DMS 273 treated with DMSO at 0.1 percent for 48 hours (cell line): ENCODE data around the gene ADRA2C.

Experiments
- DNase-seq: peaks from one replicate; lab custom pipeline; 2025; lab: John Stamatoyannopoulos, UW

Gene ADRA2C

GRCh38 chr4:3777669-3778068 is 11.5 kb downstream of the ADRA2C start:
- DNase-seq, result no peak

DNA sequence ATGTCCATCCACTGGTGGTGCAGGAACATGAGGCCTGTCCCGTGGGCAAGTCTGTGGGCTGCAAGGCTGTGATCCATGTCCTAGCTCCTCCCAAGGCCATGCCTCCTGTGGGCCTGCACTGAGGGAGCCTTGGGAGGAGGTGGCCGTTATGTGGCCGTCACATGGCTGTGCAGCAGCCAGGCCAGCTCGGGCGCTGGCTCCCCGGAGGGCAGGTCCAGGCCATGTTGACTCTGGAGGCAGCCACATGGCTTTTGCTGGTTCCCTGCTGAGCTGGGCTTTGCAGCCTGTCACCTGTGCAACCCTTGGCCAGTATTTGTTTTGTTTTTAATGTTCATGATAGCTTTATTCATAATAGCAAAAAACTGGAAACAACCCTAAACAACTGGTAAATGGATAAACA is 13.3 kb downstream of the ADRA2C start:
- no peak for DNase-seq

DNA sequence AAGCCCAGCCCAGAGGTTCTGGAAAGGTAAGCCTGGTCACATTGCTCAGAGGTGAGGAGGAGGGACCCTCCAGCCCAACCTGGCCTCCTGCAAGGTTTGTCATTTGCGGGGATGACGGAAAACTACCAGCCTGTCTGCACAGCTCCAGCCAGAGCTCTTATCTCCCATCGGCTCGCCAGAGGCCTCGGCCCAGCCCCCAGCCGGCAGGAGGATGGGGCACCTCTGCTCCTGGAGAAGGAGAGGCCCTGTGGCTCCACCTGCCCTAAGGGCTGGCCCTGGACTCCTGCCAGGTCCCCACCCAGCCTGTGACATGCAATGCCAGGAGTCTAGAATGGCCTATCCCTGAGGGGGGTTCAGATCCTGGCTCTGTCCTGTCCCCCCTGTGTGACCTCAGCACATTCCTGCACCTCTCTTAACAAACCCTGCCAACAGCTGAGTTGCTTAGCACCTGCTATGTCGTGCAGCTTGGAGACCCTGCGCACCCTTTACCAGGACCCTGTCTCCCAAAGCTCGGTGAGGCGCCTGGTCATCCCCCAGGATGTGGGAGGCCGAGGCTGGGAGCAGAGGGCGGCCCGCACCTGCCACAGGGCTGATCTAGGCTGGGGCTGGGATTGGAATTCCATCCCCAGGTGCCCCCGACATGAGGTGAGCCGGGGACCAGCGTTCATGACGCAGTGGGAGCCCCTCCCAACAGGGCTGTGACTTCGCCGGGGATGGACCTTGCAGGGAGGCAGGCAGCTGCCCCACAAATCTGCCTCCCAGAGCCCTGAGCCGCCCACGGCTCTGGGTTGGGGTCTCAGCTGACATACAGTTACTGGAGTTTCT is 14.4 kb downstream of the ADRA2C start:
- DNase-seq, result no peak

GRCh38 chr4:3781193-3781886 is 15.2 kb downstream of the ADRA2C start:
- DNase-seq, result no peak

GRCh38 chr4:3781997-3782930 is 16.1 kb downstream of the ADRA2C start:
- no peak for DNase-seq

GRCh38 chr4:3783693-3784306 is 17.6 kb downstream of the ADRA2C start:
- DNase-seq, result no peak

DNA sequence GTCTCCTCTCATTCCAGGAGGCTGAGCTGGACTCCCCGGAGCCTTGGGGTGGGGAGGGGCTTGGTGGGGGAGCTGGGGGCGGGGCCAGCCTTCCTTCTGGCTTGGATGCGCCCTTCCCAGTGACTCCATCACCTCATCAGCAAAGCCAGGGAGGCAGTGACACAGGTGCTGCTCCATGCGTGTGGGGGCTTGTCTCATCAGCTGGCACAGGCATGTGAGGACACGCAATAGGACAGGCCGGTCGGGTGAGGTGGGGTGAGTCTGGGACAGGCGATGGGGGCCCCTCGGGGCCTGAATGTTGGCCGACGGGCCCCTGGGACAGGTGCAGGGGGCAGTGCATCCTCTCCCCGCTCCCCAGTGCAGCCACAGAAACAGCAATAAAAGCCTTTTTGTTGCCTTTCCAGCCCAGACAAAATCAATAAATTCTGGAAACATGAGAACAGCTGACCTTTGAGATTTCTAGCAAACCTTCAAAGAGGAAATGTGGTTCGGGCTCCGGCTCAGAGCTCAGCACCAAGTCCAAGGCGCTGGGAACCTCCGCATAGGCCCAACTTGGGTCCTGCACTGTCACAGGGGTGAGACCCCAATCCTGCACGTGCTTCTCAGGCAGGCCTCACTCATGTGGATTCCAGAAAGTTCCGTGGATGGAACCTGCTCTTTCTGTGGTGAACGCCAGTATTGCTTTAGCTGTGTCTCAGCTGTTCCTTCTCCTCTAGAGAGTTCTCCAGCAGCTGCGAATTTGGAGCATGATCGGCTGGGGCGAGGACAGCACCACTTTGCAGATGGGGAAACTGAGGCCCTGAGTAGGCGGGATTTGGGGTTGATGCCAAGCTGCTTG is 18.5 kb downstream of the ADRA2C start:
- DNase-seq, result no peak

DNA sequence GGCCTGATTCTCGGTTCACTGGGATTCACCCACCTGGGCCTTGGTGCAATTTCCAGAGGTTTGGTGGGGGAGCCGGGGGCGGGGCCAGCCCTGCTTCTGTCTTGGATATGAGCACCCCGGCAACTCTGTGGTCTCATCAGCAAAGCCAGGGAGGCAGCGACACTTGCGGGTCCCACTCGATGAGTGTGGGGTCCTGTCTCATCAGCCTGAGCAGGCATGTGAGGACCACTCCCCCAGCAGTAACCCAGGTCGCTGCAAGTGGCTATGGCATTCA is 19.0 kb downstream of the ADRA2C start:
- DNase-seq, result no peak

DNA sequence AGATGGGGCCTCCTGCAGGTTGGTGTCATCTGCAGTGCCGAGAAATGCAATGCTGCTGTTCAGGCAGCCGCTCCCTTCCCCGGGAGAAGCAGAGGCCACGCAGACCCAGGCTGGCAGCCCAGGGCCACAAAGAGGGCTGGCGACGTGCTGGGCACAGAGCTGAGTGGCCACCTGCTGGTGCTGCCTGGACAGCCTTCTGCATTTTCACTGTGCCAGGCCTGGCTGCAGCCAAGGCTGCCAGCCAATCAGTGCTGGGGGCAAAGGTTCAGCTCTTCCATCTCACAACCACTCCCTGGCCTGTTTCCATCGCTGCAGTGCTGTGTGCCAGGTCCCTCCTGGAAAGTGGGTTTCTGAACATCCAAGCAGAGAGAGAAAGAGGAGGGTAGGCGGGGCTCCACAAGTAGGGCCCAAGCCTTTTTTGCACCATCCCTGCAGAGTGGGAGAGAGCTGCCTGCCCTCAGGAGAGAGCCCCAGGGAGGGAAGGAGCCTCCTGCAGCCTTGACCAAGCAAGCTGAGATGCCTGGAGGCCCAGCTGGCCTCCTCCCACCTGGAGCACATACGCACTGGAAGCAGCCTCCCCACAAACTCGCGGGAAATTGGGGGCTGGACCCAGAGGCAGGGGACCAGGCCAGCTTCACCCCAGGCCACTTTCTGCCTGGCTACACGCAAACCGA is 20.1 kb downstream of the ADRA2C start:
- DNase-seq, result no peak

DNA sequence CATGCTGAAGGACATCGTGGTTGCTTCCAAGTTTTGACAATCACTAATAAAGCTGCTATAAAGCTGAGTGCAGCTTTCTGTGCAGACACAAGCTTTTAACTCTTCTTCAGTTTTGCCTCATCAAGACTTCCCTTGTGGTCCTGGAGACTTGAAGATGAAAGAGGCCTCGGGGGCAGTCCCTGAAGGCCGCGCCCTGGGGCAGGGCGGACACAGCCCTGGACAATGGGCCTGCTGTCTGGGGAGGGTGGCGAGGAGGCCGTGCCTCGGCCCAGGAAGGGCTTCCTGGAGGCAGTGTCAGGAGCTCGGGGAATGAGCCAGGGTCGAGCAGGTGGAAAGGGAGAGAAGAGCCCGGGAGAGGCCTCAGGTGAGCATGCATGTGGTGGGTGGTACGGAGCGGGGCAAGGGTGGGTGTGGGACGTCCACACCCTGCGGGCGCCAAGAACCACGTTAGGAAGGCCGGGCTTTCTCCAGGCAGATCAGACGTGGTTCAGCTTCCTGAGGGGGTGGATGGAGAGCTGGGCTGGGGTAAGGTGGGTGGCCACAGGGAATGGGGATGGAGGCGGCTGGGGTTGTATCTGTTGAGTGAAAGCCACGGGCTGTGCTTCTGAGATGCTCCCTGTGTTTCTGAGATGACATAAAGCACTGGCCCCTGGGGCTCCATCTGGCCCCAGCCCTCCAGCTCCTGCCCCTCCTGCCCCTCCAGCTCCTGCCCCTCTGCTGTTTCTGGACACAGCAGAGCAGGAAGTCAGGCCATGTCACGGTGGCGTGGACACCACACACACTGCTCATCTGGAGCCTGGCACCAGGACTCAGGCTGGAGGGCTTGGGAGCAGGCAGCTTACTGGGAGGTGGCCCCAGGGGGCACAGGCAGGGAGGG is 21.5 kb downstream of the ADRA2C start:
- no peak for DNase-seq

DNA sequence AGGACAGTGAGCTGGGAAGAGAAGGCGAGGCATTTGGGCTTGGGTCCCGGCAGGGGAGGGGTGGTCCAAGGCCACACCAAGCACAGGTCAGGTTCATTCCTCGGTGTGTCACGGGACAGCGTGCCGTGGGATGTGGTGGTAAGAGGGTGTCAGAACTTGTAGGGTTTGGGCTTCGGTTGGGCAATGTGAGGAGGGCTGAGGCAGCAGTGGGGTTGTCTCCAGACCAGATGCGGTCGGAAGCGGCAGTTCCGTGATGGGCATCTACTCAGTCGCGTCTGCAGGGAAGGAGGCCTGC is 22.1 kb downstream of the ADRA2C start:
- DNase-seq, result no peak

- no peak for DNase-seq
These were observed 23.4 kb downstream of the ADRA2C start for GRCh38 chr4:3789587-3789986.

DNA sequence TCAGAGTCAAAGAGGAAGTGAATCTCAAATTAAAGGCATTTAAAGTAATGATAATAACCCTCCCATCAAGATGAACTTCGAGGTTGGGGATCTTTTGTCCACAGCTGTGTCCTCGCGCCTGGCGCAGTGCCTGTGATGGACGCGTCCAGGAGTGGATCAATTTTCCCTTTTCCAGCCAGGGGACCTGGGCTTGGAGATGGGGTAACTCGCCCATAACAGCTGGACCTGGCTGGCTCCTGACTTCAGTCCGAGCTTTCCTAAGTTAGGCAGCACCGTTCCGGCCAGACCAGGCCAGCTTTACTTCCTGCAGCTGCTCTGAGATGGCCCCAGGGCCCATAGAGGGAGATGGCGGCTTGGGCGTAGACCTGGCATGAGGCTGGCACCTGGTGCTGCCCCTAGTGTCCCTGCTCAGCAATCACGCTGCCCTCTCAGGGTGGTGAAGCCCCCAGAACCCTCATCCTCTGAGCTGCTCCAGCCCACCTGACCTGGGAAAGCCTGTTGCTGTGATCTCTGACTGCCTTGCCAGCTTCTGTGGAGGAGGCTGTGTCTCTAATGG is 23.9 kb downstream of the ADRA2C start:
- DNase-seq, result no peak

DNA sequence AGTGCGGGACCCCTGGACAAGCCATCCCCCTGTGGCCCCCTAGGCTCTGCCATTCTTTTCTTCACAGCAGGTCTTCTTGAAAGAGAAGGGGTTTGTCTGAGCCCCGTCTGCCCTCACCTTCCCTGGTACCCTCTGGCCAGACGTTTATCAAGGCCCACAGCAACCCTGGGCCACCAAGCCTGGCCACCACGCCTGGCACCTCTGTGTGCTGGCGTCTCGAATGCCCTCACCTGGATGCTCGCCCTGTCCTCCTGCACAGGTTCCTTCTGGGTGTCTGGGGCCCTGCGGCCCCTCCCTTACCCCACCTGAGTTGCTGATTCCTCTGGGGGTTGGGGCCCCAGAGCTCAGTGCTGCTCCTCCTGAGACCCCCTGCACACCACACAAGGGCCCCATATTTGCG is 25.1 kb downstream of the ADRA2C start:
- DNase-seq, result no peak

DNA sequence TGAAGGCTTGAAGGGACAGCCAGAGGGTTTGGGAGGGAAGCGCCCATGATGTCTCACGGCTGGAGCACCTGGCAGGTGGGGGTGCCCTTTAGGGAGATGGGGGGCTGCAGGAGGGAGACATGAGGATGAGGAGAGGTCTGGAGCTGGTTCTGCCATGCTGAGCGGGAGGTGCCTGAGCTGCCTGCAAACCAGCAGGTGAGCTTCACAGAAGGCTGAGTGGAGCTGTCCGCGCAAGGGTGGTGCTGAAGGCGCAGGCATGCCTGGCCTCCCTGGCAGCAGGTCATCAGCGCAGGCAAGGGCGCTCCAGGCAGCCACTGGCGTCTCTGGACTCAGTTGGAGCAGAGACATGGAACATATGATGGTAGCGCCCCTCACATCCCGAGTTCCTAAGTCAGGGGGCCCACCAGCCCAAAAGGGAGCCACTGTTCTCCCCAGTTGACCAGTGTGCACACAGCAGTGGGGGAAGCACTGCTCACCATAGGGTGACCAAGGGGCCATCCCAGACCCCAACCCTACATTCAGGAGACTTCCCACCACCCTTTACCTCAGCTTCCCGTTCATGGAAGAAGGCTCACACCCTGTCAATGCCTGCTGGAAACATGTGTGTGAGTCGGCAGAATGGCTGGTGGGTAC is 25.8 kb downstream of the ADRA2C start:
- no peak for DNase-seq

DNA sequence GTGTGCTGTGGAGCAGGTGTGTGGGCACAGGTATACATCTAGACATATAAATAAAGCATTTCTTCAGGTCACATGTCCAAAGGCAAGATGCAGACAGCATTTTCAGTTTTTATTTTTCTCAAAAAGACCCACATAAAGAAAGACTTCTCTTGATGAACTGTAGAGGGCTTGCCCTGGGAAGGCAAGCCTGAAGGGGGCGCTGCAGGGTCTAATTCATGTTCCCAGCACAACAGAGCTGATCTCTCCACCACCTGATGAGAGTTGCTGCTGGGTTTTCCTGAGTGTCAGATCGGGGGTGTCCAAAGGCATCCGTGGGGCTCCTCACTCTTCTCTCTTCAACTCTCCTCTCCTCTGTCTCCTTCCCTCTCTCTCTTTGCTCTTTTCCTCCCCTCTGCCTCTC is 26.6 kb downstream of the ADRA2C start:
- no peak for DNase-seq

DNA sequence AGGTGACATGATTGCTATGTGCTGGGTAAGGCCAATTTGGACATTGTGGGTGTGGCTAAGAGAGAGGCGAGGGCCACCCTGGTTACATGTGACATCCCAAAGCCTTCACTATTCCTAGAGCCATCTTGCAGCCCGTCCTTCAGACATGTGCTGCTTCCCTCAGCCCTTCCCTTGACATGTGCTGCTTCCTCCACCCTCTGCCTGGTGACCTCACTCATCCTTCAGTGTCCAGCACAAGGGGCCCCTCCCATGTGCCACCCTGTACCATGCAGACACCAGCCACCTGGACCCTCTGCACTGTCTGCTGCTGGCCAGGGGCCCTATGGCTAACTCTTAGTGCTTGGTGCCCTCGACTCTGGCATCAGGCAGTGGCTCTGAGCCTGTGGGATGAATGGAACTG is 27.4 kb downstream of the ADRA2C start:
- DNase-seq, result no peak

DNA sequence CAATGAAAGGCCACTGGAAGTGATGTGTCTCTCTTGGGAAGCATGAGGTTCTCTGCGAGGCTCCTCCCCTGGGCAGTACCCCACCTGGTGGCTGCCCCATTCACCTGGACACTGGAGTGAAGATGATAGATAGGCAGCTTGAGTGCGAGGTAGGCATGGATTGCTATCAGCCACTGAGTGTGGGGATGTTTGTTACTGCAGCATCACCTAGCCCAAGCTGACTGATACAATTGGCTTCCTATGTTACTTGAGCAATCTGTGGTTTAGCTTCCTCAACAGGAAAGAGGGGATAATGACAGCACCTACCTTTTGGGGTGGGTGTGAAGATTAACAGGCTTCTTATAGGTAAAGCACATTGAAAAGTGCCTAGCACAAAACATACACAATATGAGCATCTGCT is 30.8 kb downstream of the ADRA2C start:
- DNase-seq, result no peak
